WTC11 (cell line): ENCODE results near the gene CTBP1. TPM values are rescaled to one million over a fixed set of nuclear protein-coding genes. Genes with fewer than 3 reads are reported as not detected.
"Not testable (repeated sequence)": the region's sequence is repeated elsewhere in the genome, so short reads cannot be mapped to it uniquely, and the experiment has no call there.

Experiments
- ATAC-seq: fragments of 200-7000 bp; cut with Tn5 transposase; 2 replicates; pipeline ENCODE4 v1.10.0; 2021; ENCODE audit warnings: mild to moderate bottlenecking, moderate library complexity
- CTCF ChIA-PET: fragments of 300-600 bp; sonication (Branson Sonifier 250); formaldehyde crosslinking; loops from one replicate; lab custom pipeline; 2021; ENCODE audit warnings: antibody characterized with exemption; lab: Charles Lee
- POLR2A ChIA-PET: fragments of 350-600 bp; sonication (Branson Sonifier 250); formaldehyde crosslinking; loops from one replicate; lab custom pipeline; 2021; ENCODE audit warnings: antibody characterized with exemption; lab: Charles Lee
- DNase-seq: peaks from one replicate; pipeline ENCODE4 v3.0.0; 2021; ENCODE audit warnings: low spot score
- H3K27ac Mint-ChIP-seq: 2 replicates; pipeline ENCODE4 v1.8.0; 2021; ENCODE audit warnings: mixed read lengths
- H3K27me3 Mint-ChIP-seq: 2 replicates; pipeline ENCODE4 v1.8.0; 2021; ENCODE audit warnings: low read depth, mild to moderate bottlenecking, moderate library complexity, mixed read lengths
- H3K36me3 Mint-ChIP-seq: 2 replicates; pipeline ENCODE4 v1.8.0; 2021; ENCODE audit warnings: mixed read lengths
- H3K4me1 Mint-ChIP-seq: 2 replicates; pipeline ENCODE4 v1.8.0; 2022; ENCODE audit warnings: mixed read lengths
- H3K4me3 Mint-ChIP-seq: 2 replicates; pipeline ENCODE4 v1.8.0; 2021; ENCODE audit warnings: mild to moderate bottlenecking, moderate library complexity, mixed read lengths
- H3K9me3 Mint-ChIP-seq: 2 replicates; pipeline ENCODE4 v1.8.0; 2021; ENCODE audit warnings: mixed read lengths
- AFF4 ChIP-seq: sonication (generic); formaldehyde crosslinking; IDR thresholded peaks from 2 replicates; pipeline ENCODE4 v1.8.1; 2023; ENCODE audit warnings: mild to moderate bottlenecking, missing genetic modification reagents, borderline replicate concordance
- E2F1 ChIP-seq: sonication (generic); formaldehyde crosslinking; IDR thresholded peaks from 2 replicates; pipeline ENCODE4 v1.8.0; 2022; ENCODE audit warnings: mild to moderate bottlenecking, missing genetic modification reagents
- E2F4 ChIP-seq: sonication (generic); formaldehyde crosslinking; IDR thresholded peaks from 2 replicates; pipeline ENCODE4 v1.8.1; 2022; ENCODE audit warnings: low read depth, mild to moderate bottlenecking, moderate library complexity, missing genetic modification reagents, borderline replicate concordance
- JUN ChIP-seq: sonication (generic); formaldehyde crosslinking; IDR thresholded peaks from 2 replicates; pipeline ENCODE4 v1.8.0; 2023; ENCODE audit warnings: mild to moderate bottlenecking, missing genetic modification reagents
- ZNF232 ChIP-seq: sonication (generic); formaldehyde crosslinking; IDR thresholded peaks from 2 replicates; pipeline ENCODE4 v1.8.0; 2022; ENCODE audit warnings: mild to moderate bottlenecking, missing genetic modification reagents
- ZNF423 ChIP-seq: fragments of 250-450 bp; sonication (Bioruptor Pico); IDR thresholded peaks from 2 replicates; pipeline ENCODE4 v2.1.2; 2022; ENCODE audit warnings: mild to moderate bottlenecking, moderate library complexity
- ZNF532 ChIP-seq: fragments of 250-450 bp; sonication (Bioruptor Pico); IDR thresholded peaks from 2 replicates; pipeline ENCODE4 v1.9.0; 2021; ENCODE audit warnings: mild to moderate bottlenecking, borderline replicate concordance
- ZSCAN18 ChIP-seq: fragments of 250-450 bp; sonication (Bioruptor Pico); IDR thresholded peaks from 2 replicates; pipeline ENCODE4 v2.1.2; 2022; ENCODE audit warnings: mild to moderate bottlenecking, moderate library complexity
- total RNA-seq: library from RNA; stranded (reverse); gene quantifications from 3 replicates; pipeline ENCODE4 v1.2.3, GENCODE V29; 2021

CTBP1 gene
- total RNA-seq, 1 experiment from 2014 or later, result 143 TPM

GRCh38 chr4:1237981-1238675 lies 10.8 kb downstream of the CTBP1 start:
- ChIA-PET CTCF (no interaction called here), POLR2A (no interaction called here)
- ATAC-seq, result no peak
- Mint-ChIP-seq H3K9me3 (no peaks in the 10 kb centered on the region), H3K27ac (no peak overlapping the region), H3K27me3 (no peaks in the 10 kb centered on the region), H3K4me1 (no peaks in the 10 kb centered on the region), H3K4me3 (no peak overlapping the region), H3K36me3 (peaks cover 22% of the 10 kb centered on the region)
- no peak for TF ChIP-seq E2F4 (CRISPR knock-in tag)
- TF ChIP-seq JUN (CRISPR knock-in tag), result no peak
- TF ChIP-seq E2F1, result no peak
- TF ChIP-seq ZNF532 (CRISPR knock-in tag), result no peak
- TF ChIP-seq ZNF423 (CRISPR knock-in tag), result no peak
- TF ChIP-seq ZNF232 (CRISPR knock-in tag), result no peak
- TF ChIP-seq AFF4 (CRISPR knock-in tag), result no peak
- TF ChIP-seq ZSCAN18 (CRISPR knock-in tag), result no peak
- no peak for DNase-seq

GRCh38 chr4:1237261-1237660 lies 11.7 kb downstream of the CTBP1 start:
- POLR2A ChIA-PET, H3K9me3 Mint-ChIP-seq, H3K27ac Mint-ChIP-seq, DNase-seq, H3K4me3 Mint-ChIP-seq, H3K4me1 Mint-ChIP-seq, CTCF ChIA-PET, H3K27me3 Mint-ChIP-seq, ATAC-seq: not testable (repeated sequence)
- peaks cover 29% of the 10 kb centered on the region for H3K36me3 Mint-ChIP-seq

GRCh38 chr4:1236836-1237235 lies 12.1 kb downstream of the CTBP1 start:
- POLR2A ChIA-PET, DNase-seq, H3K9me3 Mint-ChIP-seq, H3K4me1 Mint-ChIP-seq, H3K27me3 Mint-ChIP-seq, ATAC-seq, CTCF ChIA-PET, H3K27ac Mint-ChIP-seq, H3K4me3 Mint-ChIP-seq: not testable (repeated sequence)
- H3K36me3 Mint-ChIP-seq, result peaks cover 30% of the 10 kb centered on the region
